SH-SY5Y (cell line): ENCODE results near the gene SLC26A9.

Experiments used
- GATA2 ChIP-seq: IDR thresholded peaks from 2 replicates; pipeline ENCODE4 v1.6.1; 2011; ENCODE audit warnings: mild to moderate bottlenecking, low read depth, low read length
- GATA3 ChIP-seq: IDR thresholded peaks from 2 replicates; pipeline ENCODE4 v1.6.1; 2011; ENCODE audit warnings: low read depth, mild to moderate bottlenecking, low read length, moderate library complexity

DNA sequence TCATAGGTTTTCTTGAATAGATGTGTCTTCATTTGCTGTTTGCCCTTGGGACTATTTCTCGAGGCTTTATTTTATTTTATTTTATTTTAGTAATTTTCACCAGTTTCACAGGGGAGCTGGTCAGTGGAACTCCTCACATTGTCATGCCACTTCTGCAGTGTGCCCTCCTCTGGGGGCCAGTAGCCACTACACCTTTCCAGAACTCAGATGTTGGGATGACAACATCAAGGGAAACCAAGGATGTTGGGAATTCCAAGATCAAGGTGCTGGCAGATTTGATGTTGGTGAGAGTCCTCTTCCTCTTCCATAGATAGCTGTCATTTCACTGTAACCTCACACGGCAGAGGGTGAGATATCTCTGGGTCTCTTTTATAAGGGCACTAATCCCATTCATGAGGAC lies 35.5 kb downstream of the SLC26A9 start:
- TF ChIP-seq GATA2 (no peak), GATA3 (no peak)
